ENCODE measurements around the gene RIC3. TPM values are rescaled to one million over a fixed set of nuclear protein-coding genes. Genes with fewer than 3 reads are reported as not detected.

RIC3 gene
- total and polyA plus RNA-seq, 2 of the 8 experiments (the other 6 are each of a cell fraction or from before 2014, with no cell fraction given), result 6.4 to 15.5 TPM

GRCh38 chr11:8068605-8069221, 100.1 kb downstream of the RIC3 start (continued):
- TF ChIP-seq, protein P1, sequence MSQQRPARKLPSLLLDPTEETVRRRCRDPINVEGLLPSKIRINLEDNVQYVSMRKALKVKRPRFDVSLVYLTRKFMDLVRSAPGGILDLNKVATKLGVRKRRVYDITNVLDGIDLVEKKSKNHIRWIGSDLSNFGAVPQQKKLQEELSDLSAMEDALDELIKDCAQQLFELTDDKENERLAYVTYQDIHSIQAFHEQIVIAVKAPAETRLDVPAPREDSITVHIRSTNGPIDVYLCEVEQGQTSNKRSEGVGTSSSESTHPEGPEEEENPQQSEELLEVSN (IDR thresholded peaks at IDR 0.05), result no peak
- TF ChIP-seq SIN3A (conservative IDR thresholded peaks at IDR 0.05 in 1 of 2, IDR thresholded peaks at IDR 0.05 in 1 of 2; ENCODE audit: low read depth in 1 of 2, low read length in 2 of 2), result no peak
- no peak for TF ChIP-seq RBBP5 (IDR thresholded peaks at IDR 0.05; ENCODE audit: borderline replicate concordance, low read depth, low read length)
- no peak for TF ChIP-seq SP4 (IDR thresholded peaks at IDR 0.05; ENCODE audit: low read length)
- TF ChIP-seq POLR2AphosphoS5 (IDR thresholded peaks at IDR 0.05; ENCODE audit: low read depth, low read length), result no peak
- TF ChIP-seq EGR1 (IDR thresholded peaks at IDR 0.05; ENCODE audit: borderline replicate concordance, low read depth, low read length), result no peak
